Neural cell (in vitro differentiated cells): ENCODE measurements around the gene TTC29. TPM values are rescaled to one million over a fixed set of nuclear protein-coding genes. Genes with fewer than 3 reads are reported as not detected.

ENCODE experiments used
- H2AFZ ChIP-seq: fragments of 200-600, 300-800 bp; sonication (generic), shearing (Covaris generic); 2 replicates; pipeline ENCODE4 v1.6.0; 2014; ENCODE audit warnings: low read depth, mild to moderate bottlenecking, antibody characterized with exemption, low read length, moderate library complexity
- H3F3A ChIP-seq: fragments of 200-600 bp; shearing (Covaris generic); 2 replicates; pipeline ENCODE4 v1.6.1; 2016; ENCODE audit warnings: mild to moderate bottlenecking, moderate library complexity, mixed read lengths, antibody characterized with exemption, low read length; ENCODE audit not compliant: insufficient read depth, poor library complexity, severe bottlenecking
- H3K27ac ChIP-seq: fragments of 200-600, 300-800 bp; sonication (generic), shearing (Covaris generic); 2 replicates; pipeline ENCODE4 v1.5.1; 2014; ENCODE audit warnings: mild to moderate bottlenecking, low read length, moderate library complexity
- H3K27me3 ChIP-seq: fragments of 300-800, 200-600 bp; sonication (generic), shearing (Covaris generic); 2 replicates; pipeline ENCODE4 v1.6.0; 2014; ENCODE audit warnings: mild to moderate bottlenecking, low read depth, low read length, moderate library complexity; ENCODE audit not compliant: insufficient read depth
- H3K36me3 ChIP-seq: fragments of 300-800, 200-600 bp; sonication (generic), shearing (Covaris generic); 2 replicates; pipeline ENCODE4 v1.5.1; 2014; ENCODE audit warnings: mild to moderate bottlenecking, antibody characterized with exemption, low read length, moderate library complexity; ENCODE audit not compliant: insufficient read depth
- H3K4me2 ChIP-seq: fragments of 300-800, 200-600 bp; sonication (generic), shearing (Covaris generic); 2 replicates; pipeline ENCODE4 v1.6.0; 2014; ENCODE audit warnings: mild to moderate bottlenecking, low read length
- H3K4me3 ChIP-seq: fragments of 300-800, 200-600 bp; sonication (generic), shearing (Covaris generic); 2 replicates; pipeline ENCODE4 v1.5.1; 2014; ENCODE audit warnings: mild to moderate bottlenecking, low read length, moderate library complexity
- H3K79me2 ChIP-seq: fragments of 200-600 bp; shearing (Covaris generic); replicated peaks from 2 replicates; pipeline ENCODE4 v1.6.0; 2014; ENCODE audit warnings: mild to moderate bottlenecking, low read length, moderate library complexity; ENCODE audit not compliant: insufficient read depth
- H3K9ac ChIP-seq: fragments of 300-800, 200-600 bp; sonication (generic), shearing (Covaris generic); 2 replicates; pipeline ENCODE4 v1.6.1; 2016; ENCODE audit warnings: mild to moderate bottlenecking, low read length, mixed read lengths
- H3K9me2 ChIP-seq: fragments of 200-600 bp; shearing (Covaris generic); 2 replicates; pipeline ENCODE4 v1.6.1; 2016; ENCODE audit warnings: mild to moderate bottlenecking, low read length, mixed read lengths; ENCODE audit not compliant: insufficient read depth
- H3K9me3 ChIP-seq: fragments of 200-600, 300-800 bp; sonication (generic), shearing (Covaris generic); 2 replicates; pipeline ENCODE4 v1.6.1; 2016; ENCODE audit warnings: mild to moderate bottlenecking, mixed run types, low read length, moderate library complexity, mixed read lengths
- H4K20me1 ChIP-seq: fragments of 200-600 bp; shearing (Covaris generic); 2 replicates; pipeline ENCODE4 v1.6.1; 2016; ENCODE audit warnings: mild to moderate bottlenecking, mixed run types; ENCODE audit not compliant: insufficient read depth
- EP300 ChIP-seq: fragments of 450-650 bp; conservative IDR thresholded peaks from 2 replicates; pipeline ENCODE4 v1.6.1; 2014; ENCODE audit warnings: antibody characterized with exemption, mild to moderate bottlenecking, moderate library complexity; ENCODE audit not compliant: poor library complexity, severe bottlenecking
- EZH2 ChIP-seq: fragments of 200-600, 300-800 bp; shearing (Covaris generic), sonication (generic); IDR thresholded peaks from 2 replicates; pipeline ENCODE4 v1.6.1; 2014; ENCODE audit warnings: antibody characterized with exemption, low read length, borderline replicate concordance, mild to moderate bottlenecking; ENCODE audit not compliant: insufficient read depth, poor library complexity, severe bottlenecking
- MXI1 ChIP-seq: fragments of 450-650 bp; conservative IDR thresholded peaks from 2 replicates; pipeline ENCODE4 v1.6.1; 2014; ENCODE audit warnings: antibody characterized with exemption, mild to moderate bottlenecking; ENCODE audit not compliant: poor library complexity, severe bottlenecking
- POLR2AphosphoS5 ChIP-seq: IDR thresholded peaks from 2 replicates; pipeline ENCODE4 v1.6.1; 2012
- RAD21 ChIP-seq: fragments of 450-650 bp; conservative IDR thresholded peaks from 2 replicates; pipeline ENCODE4 v1.6.1; 2014; ENCODE audit warnings: antibody characterized with exemption, mild to moderate bottlenecking, moderate library complexity
- SMC3 ChIP-seq: fragments of 450-650 bp; conservative IDR thresholded peaks from 2 replicates; pipeline ENCODE4 v1.6.1; 2014; ENCODE audit warnings: antibody characterized with exemption, mild to moderate bottlenecking, moderate library complexity; ENCODE audit not compliant: poor library complexity
- TAF1 ChIP-seq: IDR thresholded peaks from 2 replicates; pipeline ENCODE4 v1.6.1; 2012; ENCODE audit warnings: low read depth
- polyA plus RNA-seq: library from polyadenylated mRNA; depleted of rRNA; stranded (reverse); fragments of >200 nt; gene quantifications from 2 replicates; pipeline ENCODE4 v1.2.3, GENCODE V29; 2014
- TF ChIP-seq, protein P1 (sequence below): IDR thresholded peaks from 2 replicates; pipeline ENCODE4 v1.6.1; 2012; ENCODE audit warnings: borderline replicate concordance
- TF ChIP-seq, protein P2 (sequence below): fragments of 450-650 bp; IDR thresholded peaks from 2 replicates; pipeline ENCODE4 v1.5.1; 2014; ENCODE audit warnings: antibody characterized with exemption, mild to moderate bottlenecking, moderate library complexity; ENCODE audit not compliant: poor library complexity, severe bottlenecking

The TTC29 gene
- polyA plus RNA-seq, 1 donor from 2014 or later: not detected

DNA sequence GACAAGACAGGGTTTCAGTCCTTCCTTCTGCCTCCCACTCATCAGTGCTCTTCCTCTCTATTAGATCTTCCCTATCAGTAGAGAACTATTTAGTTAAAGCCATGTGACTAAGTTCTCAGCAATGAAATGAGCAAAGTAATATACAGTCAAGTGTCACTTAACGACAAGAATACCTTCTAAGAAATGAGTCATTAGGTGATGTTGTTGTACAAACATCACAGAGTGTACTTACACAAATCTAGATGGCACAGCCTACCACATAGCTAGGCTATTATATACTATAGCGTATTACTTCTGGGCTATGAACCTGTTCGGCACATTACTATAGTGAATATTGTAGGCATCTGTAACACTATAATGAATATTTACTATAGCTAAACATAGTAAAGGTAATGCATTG, 235.7 kb downstream of the TTC29 start:
- Histone ChIP-seq H3K36me3 (no peaks in the 10 kb centered on the region), H3K4me3 (no peak overlapping the region), H3K9me3 (no peaks in the 10 kb centered on the region), H3K79me2 (no peaks in the 10 kb centered on the region), H3K4me2 (no peak overlapping the region), H2AFZ (no peak overlapping the region), H3K27ac (no peak overlapping the region), H3F3A (no peaks in the 10 kb centered on the region), H3K27me3 (no peaks in the 10 kb centered on the region), H3K9me2 (no peaks in the 10 kb centered on the region), H4K20me1 (no peaks in the 10 kb centered on the region), H3K9ac (no peak overlapping the region)
- TF ChIP-seq, protein P1, sequence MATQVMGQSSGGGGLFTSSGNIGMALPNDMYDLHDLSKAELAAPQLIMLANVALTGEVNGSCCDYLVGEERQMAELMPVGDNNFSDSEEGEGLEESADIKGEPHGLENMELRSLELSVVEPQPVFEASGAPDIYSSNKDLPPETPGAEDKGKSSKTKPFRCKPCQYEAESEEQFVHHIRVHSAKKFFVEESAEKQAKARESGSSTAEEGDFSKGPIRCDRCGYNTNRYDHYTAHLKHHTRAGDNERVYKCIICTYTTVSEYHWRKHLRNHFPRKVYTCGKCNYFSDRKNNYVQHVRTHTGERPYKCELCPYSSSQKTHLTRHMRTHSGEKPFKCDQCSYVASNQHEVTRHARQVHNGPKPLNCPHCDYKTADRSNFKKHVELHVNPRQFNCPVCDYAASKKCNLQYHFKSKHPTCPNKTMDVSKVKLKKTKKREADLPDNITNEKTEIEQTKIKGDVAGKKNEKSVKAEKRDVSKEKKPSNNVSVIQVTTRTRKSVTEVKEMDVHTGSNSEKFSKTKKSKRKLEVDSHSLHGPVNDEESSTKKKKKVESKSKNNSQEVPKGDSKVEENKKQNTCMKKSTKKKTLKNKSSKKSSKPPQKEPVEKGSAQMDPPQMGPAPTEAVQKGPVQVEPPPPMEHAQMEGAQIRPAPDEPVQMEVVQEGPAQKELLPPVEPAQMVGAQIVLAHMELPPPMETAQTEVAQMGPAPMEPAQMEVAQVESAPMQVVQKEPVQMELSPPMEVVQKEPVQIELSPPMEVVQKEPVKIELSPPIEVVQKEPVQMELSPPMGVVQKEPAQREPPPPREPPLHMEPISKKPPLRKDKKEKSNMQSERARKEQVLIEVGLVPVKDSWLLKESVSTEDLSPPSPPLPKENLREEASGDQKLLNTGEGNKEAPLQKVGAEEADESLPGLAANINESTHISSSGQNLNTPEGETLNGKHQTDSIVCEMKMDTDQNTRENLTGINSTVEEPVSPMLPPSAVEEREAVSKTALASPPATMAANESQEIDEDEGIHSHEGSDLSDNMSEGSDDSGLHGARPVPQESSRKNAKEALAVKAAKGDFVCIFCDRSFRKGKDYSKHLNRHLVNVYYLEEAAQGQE: no peak
- TF ChIP-seq RAD21 (no peak), SMC3 (no peak), EZH2 (no peak), EP300 (no peak), MXI1 (no peak), TAF1 (no peak), POLR2AphosphoS5 (no peak)
- TF ChIP-seq, protein P2, sequence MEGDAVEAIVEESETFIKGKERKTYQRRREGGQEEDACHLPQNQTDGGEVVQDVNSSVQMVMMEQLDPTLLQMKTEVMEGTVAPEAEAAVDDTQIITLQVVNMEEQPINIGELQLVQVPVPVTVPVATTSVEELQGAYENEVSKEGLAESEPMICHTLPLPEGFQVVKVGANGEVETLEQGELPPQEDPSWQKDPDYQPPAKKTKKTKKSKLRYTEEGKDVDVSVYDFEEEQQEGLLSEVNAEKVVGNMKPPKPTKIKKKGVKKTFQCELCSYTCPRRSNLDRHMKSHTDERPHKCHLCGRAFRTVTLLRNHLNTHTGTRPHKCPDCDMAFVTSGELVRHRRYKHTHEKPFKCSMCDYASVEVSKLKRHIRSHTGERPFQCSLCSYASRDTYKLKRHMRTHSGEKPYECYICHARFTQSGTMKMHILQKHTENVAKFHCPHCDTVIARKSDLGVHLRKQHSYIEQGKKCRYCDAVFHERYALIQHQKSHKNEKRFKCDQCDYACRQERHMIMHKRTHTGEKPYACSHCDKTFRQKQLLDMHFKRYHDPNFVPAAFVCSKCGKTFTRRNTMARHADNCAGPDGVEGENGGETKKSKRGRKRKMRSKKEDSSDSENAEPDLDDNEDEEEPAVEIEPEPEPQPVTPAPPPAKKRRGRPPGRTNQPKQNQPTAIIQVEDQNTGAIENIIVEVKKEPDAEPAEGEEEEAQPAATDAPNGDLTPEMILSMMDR: no peak

DNA sequence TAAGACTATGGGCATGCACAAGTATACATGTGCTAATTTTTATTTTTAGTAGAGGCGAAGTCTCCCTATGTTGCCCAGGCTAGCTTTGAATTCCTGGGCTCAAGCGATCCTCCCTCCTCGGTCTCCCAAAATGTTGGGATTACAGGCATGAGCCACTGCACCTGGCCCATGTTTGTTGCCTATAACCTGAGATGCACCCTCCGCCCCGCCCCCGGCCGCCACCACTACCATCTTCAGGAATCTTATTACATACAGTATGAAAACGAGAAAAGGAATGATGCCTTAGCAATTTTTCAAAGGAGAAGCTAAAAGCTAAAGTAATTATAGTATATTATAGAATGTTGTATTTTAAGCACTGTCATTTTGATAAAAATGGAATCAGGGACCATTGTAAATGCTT, 245.8 kb downstream of the TTC29 start:
- H3K27ac ChIP-seq: no peak overlapping the region
- no peak for TF ChIP-seq POLR2AphosphoS5
- no peak for TF ChIP-seq SMC3
- TF ChIP-seq EZH2: no peak
- TF ChIP-seq, protein P2: no peak
- no peak for TF ChIP-seq EP300
- TF ChIP-seq MXI1: no peak
- no peak for TF ChIP-seq RAD21
- no peak for TF ChIP-seq TAF1
- TF ChIP-seq, protein P1: no peak
- no peaks in the 10 kb centered on the region for H3K9me2 ChIP-seq
- H3K9me3 ChIP-seq: no peaks in the 10 kb centered on the region
- no peak overlapping the region for H2AFZ ChIP-seq
- H3F3A ChIP-seq: no peaks in the 10 kb centered on the region
- H3K4me2 ChIP-seq: no peak overlapping the region
- H3K36me3 ChIP-seq: no peaks in the 10 kb centered on the region
- H3K27me3 ChIP-seq: no peaks in the 10 kb centered on the region
- no peak overlapping the region for H3K4me3 ChIP-seq
- no peaks in the 10 kb centered on the region for H3K79me2 ChIP-seq
- no peaks in the 10 kb centered on the region for H4K20me1 ChIP-seq
- H3K9ac ChIP-seq: no peak overlapping the region
